Hepatocyte (in vitro differentiated cells): Measurements from ENCODE around the gene LIPC.

Experiments used
- EZH2 ChIP-seq: fragments of 200-600 bp; sonication (generic); IDR thresholded peaks from 2 replicates; pipeline ENCODE4 v1.6.1; 2016; ENCODE audit warnings: antibody characterized with exemption, mild to moderate bottlenecking, borderline replicate concordance
- TF ChIP-seq, protein P1 (sequence below): fragments of 200-600 bp; sonication (generic); IDR thresholded peaks from 2 replicates; pipeline ENCODE4 v1.5.1; 2016; ENCODE audit warnings: antibody characterized with exemption, mild to moderate bottlenecking; ENCODE audit not compliant: poor library complexity

DNA sequence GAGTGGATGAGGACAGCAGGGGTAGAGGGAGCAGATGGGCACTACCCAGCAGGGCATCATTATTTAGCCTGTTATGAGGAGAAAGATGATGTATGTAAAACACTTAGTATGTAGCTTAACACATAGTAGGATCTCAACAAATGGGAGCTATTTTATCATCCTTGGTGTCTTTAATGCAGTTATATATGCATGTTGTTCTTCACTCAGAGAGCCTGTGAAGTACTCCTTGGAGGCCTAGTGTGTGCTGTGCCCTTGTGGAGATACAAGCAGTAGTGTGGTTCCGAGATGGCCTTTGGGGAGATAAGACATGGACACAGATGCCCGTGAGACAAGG lies 124.2 kb downstream of the LIPC start:
- TF ChIP-seq, protein P1, sequence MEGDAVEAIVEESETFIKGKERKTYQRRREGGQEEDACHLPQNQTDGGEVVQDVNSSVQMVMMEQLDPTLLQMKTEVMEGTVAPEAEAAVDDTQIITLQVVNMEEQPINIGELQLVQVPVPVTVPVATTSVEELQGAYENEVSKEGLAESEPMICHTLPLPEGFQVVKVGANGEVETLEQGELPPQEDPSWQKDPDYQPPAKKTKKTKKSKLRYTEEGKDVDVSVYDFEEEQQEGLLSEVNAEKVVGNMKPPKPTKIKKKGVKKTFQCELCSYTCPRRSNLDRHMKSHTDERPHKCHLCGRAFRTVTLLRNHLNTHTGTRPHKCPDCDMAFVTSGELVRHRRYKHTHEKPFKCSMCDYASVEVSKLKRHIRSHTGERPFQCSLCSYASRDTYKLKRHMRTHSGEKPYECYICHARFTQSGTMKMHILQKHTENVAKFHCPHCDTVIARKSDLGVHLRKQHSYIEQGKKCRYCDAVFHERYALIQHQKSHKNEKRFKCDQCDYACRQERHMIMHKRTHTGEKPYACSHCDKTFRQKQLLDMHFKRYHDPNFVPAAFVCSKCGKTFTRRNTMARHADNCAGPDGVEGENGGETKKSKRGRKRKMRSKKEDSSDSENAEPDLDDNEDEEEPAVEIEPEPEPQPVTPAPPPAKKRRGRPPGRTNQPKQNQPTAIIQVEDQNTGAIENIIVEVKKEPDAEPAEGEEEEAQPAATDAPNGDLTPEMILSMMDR = no peak
- TF ChIP-seq EZH2 = no peak
